A673 (cell line): ENCODE data around the gene GLS2.

Experiments
- CTCF ChIP-seq: fragments of 300-800, 200-600 bp; sonication (generic); conservative IDR thresholded peaks from 2 replicates; pipeline ENCODE4 v1.5.1; 2017; ENCODE audit warnings: low read depth, mild to moderate bottlenecking, antibody characterized with exemption, low read length, moderate library complexity, mixed read lengths
- EZH2 ChIP-seq: fragments of 200-600 bp; sonication (generic); IDR thresholded peaks from 2 replicates; pipeline ENCODE4 v1.6.1; 2017; ENCODE audit warnings: borderline replicate concordance, low read depth, mild to moderate bottlenecking, mixed read lengths, antibody characterized with exemption, low read length; ENCODE audit not compliant: poor library complexity, severe bottlenecking

GRCh38 chr12:56431850-56432249 is 56.1 kb downstream of the GLS2 start:
- TF ChIP-seq EZH2 (no peak), CTCF (no peak)
